Activated B cell treated with CpG ODN at 0.5 μM for 24 hours (primary cell): ENCODE results near the gene TSPEAR. TPM values are rescaled to one million over a fixed set of nuclear protein-coding genes. Genes with fewer than 3 reads are reported as not detected.

Experiments
- ATAC-seq: fragments of 200-7000 bp; cut with Tn5 transposase; one replicate; pipeline ENCODE4 v1.10.0; 2021; ENCODE audit warnings: low read depth, mild to moderate bottlenecking, moderate library complexity
- CTCF ChIA-PET: fragments of 350-600 bp; sonication (Branson Sonifier 250); formaldehyde crosslinking; loops from one replicate; lab custom pipeline; 2021; ENCODE audit warnings: antibody characterized with exemption; lab: Charles Lee
- POLR2A ChIA-PET: fragments of 350-600 bp; sonication (Branson Sonifier 250); formaldehyde crosslinking; loops from one replicate; lab custom pipeline; 2021; ENCODE audit warnings: antibody characterized with exemption; lab: Charles Lee
- DNase-seq: peaks from one replicate; pipeline ENCODE4 v3.0.0; 2022
- H3K27ac Mint-ChIP-seq: one replicate; pipeline ENCODE4 v1.8.0; 2020; ENCODE audit warnings: mixed read lengths
- H3K27me3 Mint-ChIP-seq: one replicate; pipeline ENCODE4 v1.8.0; 2021; ENCODE audit warnings: mixed read lengths
- H3K36me3 Mint-ChIP-seq: one replicate; pipeline ENCODE4 v1.8.0; 2021; ENCODE audit warnings: low read depth, mixed read lengths
- H3K4me1 Mint-ChIP-seq: one replicate; pipeline ENCODE4 v1.8.0; 2021; ENCODE audit warnings: mixed read lengths
- H3K4me3 Mint-ChIP-seq: one replicate; pipeline ENCODE4 v1.8.0; 2020; ENCODE audit warnings: mild to moderate bottlenecking, mixed read lengths
- H3K9me3 Mint-ChIP-seq: one replicate; pipeline ENCODE4 v1.8.0; 2020; ENCODE audit warnings: mixed read lengths
- CTCF ChIP-seq: fragments of 200-600 bp; IDR thresholded peaks from one replicate; pipeline ENCODE4 v1.8.0; 2022; ENCODE audit warnings: antibody characterized with exemption, mild to moderate bottlenecking
- intact Hi-C: fragments of 100-400 bp; cut with micrococcal nuclease; formaldehyde crosslinking; loops from one replicate; pipeline ENCODE4 v1.15.1; 2024
- total RNA-seq: library from RNA; stranded (reverse); gene quantifications from 2 replicates; pipeline ENCODE4 v1.2.3, GENCODE V29; 2022

Gene TSPEAR
- total RNA-seq, 1 donor from 2014 or later: not detected

DNA sequence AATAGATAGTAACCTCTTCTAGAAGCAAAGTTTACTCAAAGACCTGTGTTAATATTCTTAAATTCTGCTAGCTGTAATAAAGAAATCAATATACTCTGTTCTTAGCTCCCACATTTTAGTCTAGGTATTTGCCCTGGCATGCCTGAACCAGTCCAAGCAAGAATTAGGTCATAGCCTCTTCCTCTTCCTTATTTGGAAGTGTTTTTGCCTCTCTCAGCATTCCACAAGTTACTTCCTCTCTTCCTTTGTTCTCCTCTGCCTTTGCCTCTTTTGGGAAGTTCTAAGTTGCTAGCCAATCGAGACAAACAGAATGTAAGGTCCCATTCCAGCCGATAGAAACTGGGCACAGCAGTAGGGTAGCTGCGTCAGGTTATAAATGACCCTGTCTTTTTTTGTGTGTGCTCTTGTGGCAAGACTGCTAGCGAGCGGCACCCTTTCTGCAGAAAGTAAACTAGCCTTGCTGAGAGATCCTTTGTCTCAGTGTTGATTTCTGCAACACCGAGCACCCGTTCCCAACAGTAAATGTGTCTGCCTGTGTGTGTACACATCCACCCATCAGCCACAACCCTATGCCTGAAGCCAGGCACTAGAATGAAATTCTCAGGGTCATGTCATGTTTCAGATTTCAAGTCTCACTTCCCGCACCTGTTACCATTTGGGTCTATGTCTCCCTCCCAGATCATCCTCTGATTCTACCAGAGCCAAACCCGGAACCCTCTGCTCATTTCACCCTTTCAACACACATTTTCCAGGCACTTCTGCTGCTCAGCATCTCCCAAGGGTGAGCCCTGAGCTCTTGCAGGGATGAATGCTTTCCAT lies 218.6 kb downstream of the TSPEAR start:
- Mint-ChIP-seq H3K4me3 (no peak overlapping the region), H3K36me3 (no peaks in the 10 kb centered on the region), H3K27ac (no peak overlapping the region), H3K4me1 (no peaks in the 10 kb centered on the region), H3K9me3 (peaks cover 12% of the 10 kb centered on the region), H3K27me3 (peaks cover 16% of the 10 kb centered on the region)
- POLR2A ChIA-PET: no interaction called here
- CTCF ChIA-PET: no interaction called here
- intact Hi-C loops: no loop called here
- TF ChIP-seq CTCF: no peak
- ATAC-seq: no peak
- no peak for DNase-seq

DNA sequence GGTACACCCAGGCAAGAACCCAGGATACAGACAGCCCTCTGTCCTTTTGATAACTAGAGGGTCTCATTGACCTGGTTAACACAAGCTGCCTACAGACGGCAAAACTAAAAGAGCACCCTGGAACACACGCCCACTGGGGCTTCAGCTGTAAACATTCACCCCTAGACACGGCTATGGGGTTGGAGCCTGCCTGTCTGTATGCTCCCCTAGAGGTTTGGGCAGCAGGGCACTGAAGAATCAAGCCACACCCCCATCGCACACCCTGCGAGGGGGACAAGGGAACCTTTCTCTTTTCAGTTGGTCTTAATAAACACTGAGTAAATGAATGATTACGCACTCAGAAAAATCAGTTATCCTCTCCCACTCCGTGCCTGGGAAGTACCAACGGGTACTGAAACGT lies 220.6 kb downstream of the TSPEAR start:
- DNase-seq (no peak), ATAC-seq (no peak)
- Mint-ChIP-seq H3K4me1 (no peaks in the 10 kb centered on the region), H3K9me3 (peaks cover 14% of the 10 kb centered on the region), H3K36me3 (no peaks in the 10 kb centered on the region), H3K27me3 (peaks cover 7% of the 10 kb centered on the region), H3K4me3 (no peak overlapping the region), H3K27ac (no peak overlapping the region)
- POLR2A ChIA-PET: no interaction called here
- CTCF ChIA-PET: no interaction called here
- TF ChIP-seq CTCF: no peak
- intact Hi-C loops: no loop called here

DNA sequence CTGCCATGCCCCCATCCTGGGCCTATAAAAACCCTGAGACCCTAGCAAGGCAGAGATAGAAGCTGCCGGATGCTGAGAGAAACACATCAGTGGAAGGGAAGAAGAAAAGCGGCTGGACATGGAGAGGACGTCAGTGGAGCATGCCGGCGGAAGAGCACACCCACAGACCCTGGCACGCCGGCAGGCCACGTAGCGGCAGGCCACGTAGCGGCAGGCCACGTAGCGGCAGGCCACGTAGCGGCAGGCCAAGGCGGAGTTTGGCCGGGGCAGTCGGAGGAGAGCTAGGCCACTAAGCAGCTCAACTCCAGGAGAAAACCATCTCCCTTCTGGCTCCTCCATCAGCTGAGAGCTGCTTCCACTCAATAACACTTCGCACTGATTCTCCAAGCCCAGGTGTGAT lies 221.0 kb downstream of the TSPEAR start:
- no peak for TF ChIP-seq CTCF
- ATAC-seq: no peak
- Mint-ChIP-seq H3K4me1 (no peaks in the 10 kb centered on the region), H3K36me3 (no peaks in the 10 kb centered on the region), H3K9me3 (peaks cover 14% of the 10 kb centered on the region), H3K4me3 (no peak overlapping the region), H3K27ac (no peak overlapping the region), H3K27me3 (peaks cover 3% of the 10 kb centered on the region)
- CTCF ChIA-PET: no interaction called here
- no peak for DNase-seq
- intact Hi-C loops: no loop called here
- POLR2A ChIA-PET: no interaction called here

GRCh38 chr21:44489962-44490361 lies 221.4 kb downstream of the TSPEAR start:
- Mint-ChIP-seq H3K4me3 (no peak overlapping the region), H3K27me3 (no peaks in the 10 kb centered on the region), H3K36me3 (no peaks in the 10 kb centered on the region), H3K27ac (no peak overlapping the region), H3K9me3 (peaks cover 14% of the 10 kb centered on the region), H3K4me1 (no peaks in the 10 kb centered on the region)
- DNase-seq: no peak
- no peak for ATAC-seq
- intact Hi-C loops: no loop called here
- CTCF ChIA-PET: no interaction called here
- TF ChIP-seq CTCF: no peak
- POLR2A ChIA-PET: no interaction called here

- H3K9me3 Mint-ChIP-seq: peaks cover 10% of the 10 kb centered on the region
- intact Hi-C loops: no loop called here
- no peaks in the 10 kb centered on the region for H3K4me1 Mint-ChIP-seq
- no peak overlapping the region for H3K27ac Mint-ChIP-seq
- no peaks in the 10 kb centered on the region for H3K27me3 Mint-ChIP-seq
- H3K4me3 Mint-ChIP-seq: no peak overlapping the region
- TF ChIP-seq CTCF: no peak
- ChIA-PET CTCF (no interaction called here), POLR2A (no interaction called here)
- ATAC-seq: no peak
- H3K36me3 Mint-ChIP-seq: no peaks in the 10 kb centered on the region
- no peak for DNase-seq
Observed at GRCh38 chr21:44487831-44488230, 223.5 kb downstream of the TSPEAR start.
